Mesenchymal stem cell (in vitro differentiated cells and primary cell): ENCODE data around the gene DBH.

ENCODE experiments used
- DNase-seq: peaks from one replicate; pipeline ENCODE4 v3.0.0-alpha.2; 2013
- H2AFZ ChIP-seq: one replicate; pipeline ENCODE4 v1.6.1; 2013; ENCODE audit warnings: low read depth, mild to moderate bottlenecking, control low read depth, inconsistent platforms, low read length, moderate library complexity
- H2AK5ac ChIP-seq: 2 replicates; pipeline ENCODE4 v1.6.1; 2013; ENCODE audit warnings: low read length, moderate library complexity, mild to moderate bottlenecking, inconsistent platforms; ENCODE audit not compliant: severe bottlenecking
- H2BK120ac ChIP-seq: one replicate; pipeline ENCODE4 v1.6.1; 2013; ENCODE audit warnings: low read depth, mild to moderate bottlenecking, inconsistent platforms, low read length, moderate library complexity
- H2BK12ac ChIP-seq, 2 experiments: one replicate each; pipeline ENCODE4 v1.6.1; 2013; ENCODE audit warnings: inconsistent platforms in 2 of 2, low read length in 2 of 2, mild to moderate bottlenecking in 2 of 2, moderate library complexity in 2 of 2, control low read depth in 1 of 2
- H2BK15ac ChIP-seq: one replicate; pipeline ENCODE4 v1.6.1; 2013; ENCODE audit warnings: mild to moderate bottlenecking, low read depth, inconsistent platforms; ENCODE audit not compliant: poor library complexity, severe bottlenecking
- H2BK5ac ChIP-seq: 2 replicates; pipeline ENCODE4 v1.6.1; 2013; ENCODE audit warnings: low read depth, mild to moderate bottlenecking, low read length, control low read depth, inconsistent platforms; ENCODE audit not compliant: poor library complexity, severe bottlenecking
- H3K14ac ChIP-seq, 2 experiments: one replicate each; pipeline ENCODE4 v1.6.1; 2013; ENCODE audit warnings: inconsistent platforms in 2 of 2, low read length in 2 of 2, control low read depth in 1 of 2, mild to moderate bottlenecking in 1 of 2, moderate library complexity in 1 of 2
- H3K18ac ChIP-seq, 2 experiments: one replicate each; pipeline ENCODE4 v1.6.1; 2013; ENCODE audit warnings: inconsistent platforms in 2 of 2, low read length in 2 of 2, control low read depth in 1 of 2, low read depth in 1 of 2, mild to moderate bottlenecking in 1 of 2
- H3K23ac ChIP-seq, 2 experiments: one replicate each; pipeline ENCODE4 v1.6.1; 2013; ENCODE audit warnings: inconsistent platforms in 2 of 2, low read length in 2 of 2, mild to moderate bottlenecking in 2 of 2, moderate library complexity in 2 of 2, control low read depth in 1 of 2
- H3K27ac ChIP-seq: 2 replicates; pipeline ENCODE4 v1.5.1; 2013; ENCODE audit warnings: mild to moderate bottlenecking, moderate library complexity, low read length, control low read depth, inconsistent platforms; ENCODE audit not compliant: poor library complexity, severe bottlenecking
- H3K27me3 ChIP-seq, 2 experiments: 2 replicates each; pipeline versions ENCODE4 v1.6.1 to v1.7.0; 2013; ENCODE audit warnings: low read length in 2 of 2, mild to moderate bottlenecking in 2 of 2, moderate library complexity in 2 of 2, control low read depth in 1 of 2, inconsistent platforms in 1 of 2; ENCODE audit not compliant: control insufficient read depth in 1 of 2, insufficient read depth in 1 of 2
- H3K36me3 ChIP-seq, 2 experiments: 2 replicates each; pipeline versions ENCODE4 v1.6.1 to v1.7.0; 2013; ENCODE audit warnings: low read length in 2 of 2, control low read depth in 1 of 2, inconsistent platforms in 1 of 2, low read depth in 1 of 2, mild to moderate bottlenecking in 1 of 2; ENCODE audit not compliant: insufficient read depth in 2 of 2, control insufficient read depth in 1 of 2
- H3K4ac ChIP-seq, 2 experiments: one replicate each; pipeline ENCODE4 v1.6.1; 2013; ENCODE audit warnings: inconsistent platforms in 2 of 2, low read length in 2 of 2, mild to moderate bottlenecking in 2 of 2, moderate library complexity in 2 of 2, control low read depth in 1 of 2, low read depth in 1 of 2
- H3K4me1 ChIP-seq: 2 replicates; pipeline ENCODE4 v1.6.1; 2013; ENCODE audit warnings: low read depth, low read length, control low read depth; ENCODE audit not compliant: control insufficient read depth, insufficient read depth
- H3K4me2 ChIP-seq: 2 replicates; pipeline ENCODE4 v1.6.1; 2013; ENCODE audit warnings: low read length, mild to moderate bottlenecking, inconsistent platforms; ENCODE audit not compliant: poor library complexity, severe bottlenecking
- H3K4me3 ChIP-seq, 2 experiments: 2 replicates each; pipeline versions ENCODE4 v1.5.1 to v1.7.0; 2013; ENCODE audit warnings: low read length in 2 of 2, mild to moderate bottlenecking in 2 of 2, control low read depth in 1 of 2, low read depth in 1 of 2; ENCODE audit not compliant: insufficient read depth in 1 of 2
- H3K79me1 ChIP-seq: replicated peaks from 2 replicates; pipeline ENCODE4 v1.6.1; 2013; ENCODE audit warnings: mild to moderate bottlenecking, control low read depth, low read length, inconsistent platforms; ENCODE audit not compliant: poor library complexity, severe bottlenecking
- H3K9ac ChIP-seq: 2 replicates; pipeline ENCODE4 v1.7.0; 2013; ENCODE audit warnings: mild to moderate bottlenecking, low read length, moderate library complexity
- H3K9me3 ChIP-seq: 2 replicates; pipeline ENCODE4 v1.7.0; 2013; ENCODE audit warnings: mild to moderate bottlenecking, low read length; ENCODE audit not compliant: control insufficient read depth
- H4K8ac ChIP-seq: one replicate; pipeline ENCODE4 v1.6.1; 2013; ENCODE audit warnings: inconsistent platforms, mild to moderate bottlenecking, low read length, moderate library complexity
- H4K91ac ChIP-seq: one replicate; pipeline ENCODE4 v1.6.1; 2013; ENCODE audit warnings: mild to moderate bottlenecking, low read length, inconsistent platforms
- WGBS: methylation state at CpG from one replicate; pipeline ENCODE4 v1.1.7; 2013; ENCODE audit warnings: mixed read lengths; 5-methylcytosine and 5-hydroxymethylcytosine counted together

DBH gene

DNA sequence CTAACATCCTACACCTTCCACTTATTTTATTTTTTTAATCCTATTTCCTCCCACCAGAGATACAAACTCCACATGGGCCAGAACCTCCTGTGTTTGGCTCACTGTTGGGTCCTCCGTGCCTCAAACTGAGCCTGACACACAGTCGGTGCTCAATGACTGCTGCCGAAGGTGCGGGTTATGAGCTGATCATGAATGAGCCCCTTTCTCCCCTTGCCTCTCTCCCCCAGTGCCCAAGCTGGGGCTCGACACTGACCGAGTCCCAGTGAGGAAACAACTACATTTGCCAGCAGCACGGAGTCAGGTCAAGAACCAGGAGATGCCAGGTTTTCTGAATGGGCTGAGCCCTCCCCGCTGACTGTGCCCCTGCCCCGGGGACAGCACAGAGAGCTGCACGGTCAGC lies 57.0 kb downstream of the DBH start:
- Histone ChIP-seq H2BK5ac (no peak overlapping the region), H3K23ac (no peak overlapping the region), H3K4me1 (peaks cover 10% of the 10 kb centered on the region), H3K18ac (no peak overlapping the region), H3K9ac (no peak overlapping the region), H3K36me3 (no peaks in the 10 kb centered on the region), H2BK120ac (no peak overlapping the region), H3K4me2 (no peak overlapping the region), H3K14ac (no peak overlapping the region), H3K27me3 (peaks cover 8 to 17% of the 10 kb centered on the region in 2 experiments), H4K91ac (no peak overlapping the region), H3K9me3 (no peaks in the 10 kb centered on the region), H2BK12ac (no peak overlapping the region), H4K8ac (no peak overlapping the region), H2AFZ (no peak overlapping the region), H2BK15ac (no peak overlapping the region), H3K4ac (no peak overlapping the region), H2AK5ac (no peak overlapping the region), H3K79me1 (no peaks in the 10 kb centered on the region), H3K27ac (no peak overlapping the region), H3K4me3 (no peak overlapping the region)
- DNase-seq: no peak
- 96% methylated on average over 10 of the region's 10 CpGs for WGBS

DNA sequence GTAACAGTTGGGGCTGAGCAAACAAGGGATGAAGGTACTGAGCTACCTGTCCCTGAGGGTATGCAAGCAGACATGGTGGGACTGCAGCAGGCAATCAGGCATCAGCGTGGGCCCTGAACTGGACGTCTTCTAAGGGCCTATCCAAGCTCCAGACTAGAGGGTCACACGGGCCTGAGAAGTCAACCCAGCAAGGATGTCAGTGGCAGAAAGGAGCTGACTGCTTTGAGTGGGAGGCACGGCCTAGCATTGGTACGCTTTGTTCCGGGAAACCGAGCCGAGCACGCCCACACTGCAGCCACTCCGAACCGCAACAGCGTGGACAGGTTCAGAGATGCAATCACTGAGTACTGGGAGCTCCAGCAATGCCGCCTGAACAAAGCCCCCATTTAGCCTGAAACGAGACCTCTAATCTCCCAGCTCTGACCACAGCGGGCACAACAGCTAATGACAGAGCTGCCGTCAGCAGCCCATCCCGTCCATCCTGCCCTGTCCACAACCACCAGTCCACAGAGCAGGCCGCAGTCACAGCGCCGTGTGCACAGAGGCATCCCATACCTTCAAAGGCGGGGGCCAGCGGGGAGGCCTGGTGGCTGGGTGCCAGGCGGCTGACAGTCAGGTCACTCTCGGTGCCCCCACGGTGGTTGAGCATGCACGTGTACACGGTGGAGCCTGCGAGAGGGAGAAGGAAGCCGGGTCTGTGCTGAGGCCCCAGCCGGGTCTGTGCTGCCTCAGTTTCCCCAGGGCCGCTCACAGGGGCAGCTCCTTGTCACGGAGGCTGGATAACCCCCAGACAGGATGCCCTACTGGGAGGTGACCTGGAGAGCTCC lies 57.8 kb downstream of the DBH start:
- Histone ChIP-seq H3K27me3 (peaks cover 4 to 17% of the 10 kb centered on the region in 2 experiments), H2AFZ (no peak overlapping the region), H2BK15ac (no peak overlapping the region), H2BK12ac (no peak overlapping the region), H3K4ac (no peak overlapping the region), H2BK120ac (no peak overlapping the region), H3K23ac (no peak overlapping the region), H3K4me1 (peaks cover 10% of the 10 kb centered on the region), H3K27ac (no peak overlapping the region), H3K9me3 (no peaks in the 10 kb centered on the region), H4K8ac (no peak overlapping the region), H3K14ac (no peak overlapping the region), H3K4me3 (no peak overlapping the region), H2AK5ac (no peak overlapping the region), H2BK5ac (no peak overlapping the region), H3K18ac (no peak overlapping the region), H3K79me1 (no peaks in the 10 kb centered on the region), H4K91ac (no peak overlapping the region), H3K36me3 (no peaks in the 10 kb centered on the region), H3K4me2 (no peak overlapping the region), H3K9ac (no peak overlapping the region)
- DNase-seq: no peak
- WGBS: 93% methylated on average over 32 of the region's 32 CpGs

DNA sequence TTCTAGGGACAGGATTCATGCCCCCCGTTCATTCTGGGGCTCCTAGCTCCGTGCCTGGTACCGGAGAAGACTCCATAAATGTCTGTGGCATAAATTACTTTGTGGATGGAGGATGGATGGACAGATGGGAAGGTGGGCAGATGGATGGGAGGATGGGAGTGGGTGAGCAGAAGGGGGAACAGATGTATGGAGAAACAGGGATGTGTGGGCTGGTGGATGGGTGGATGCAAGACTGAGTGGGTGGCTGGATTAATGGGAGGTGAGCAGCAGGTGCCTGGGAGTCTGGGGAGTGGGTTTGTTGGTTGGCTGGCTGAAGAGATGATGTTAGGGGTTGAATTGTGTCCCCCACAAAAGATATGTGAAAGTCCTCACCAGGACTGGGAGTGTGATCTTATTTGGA lies 58.5 kb downstream of the DBH start:
- Histone ChIP-seq H2BK5ac (no peak overlapping the region), H3K4me3 (no peak overlapping the region), H2BK12ac (no peak overlapping the region), H3K4me2 (no peak overlapping the region), H3K27me3 (peaks cover 4 to 14% of the 10 kb centered on the region in 2 experiments), H2BK120ac (no peak overlapping the region), H4K91ac (no peak overlapping the region), H4K8ac (no peak overlapping the region), H3K18ac (no peak overlapping the region), H3K9ac (no peak overlapping the region), H3K27ac (no peak overlapping the region), H3K14ac (no peak overlapping the region), H3K36me3 (no peaks in the 10 kb centered on the region), H2BK15ac (no peak overlapping the region), H3K4me1 (peaks cover 10% of the 10 kb centered on the region), H3K9me3 (no peaks in the 10 kb centered on the region), H2AFZ (no peak overlapping the region), H3K79me1 (no peaks in the 10 kb centered on the region), H3K23ac (no peak overlapping the region), H2AK5ac (no peak overlapping the region), H3K4ac (no peak overlapping the region)
- 77% methylated on average over 3 of the region's 3 CpGs for WGBS
- no peak for DNase-seq

DNA sequence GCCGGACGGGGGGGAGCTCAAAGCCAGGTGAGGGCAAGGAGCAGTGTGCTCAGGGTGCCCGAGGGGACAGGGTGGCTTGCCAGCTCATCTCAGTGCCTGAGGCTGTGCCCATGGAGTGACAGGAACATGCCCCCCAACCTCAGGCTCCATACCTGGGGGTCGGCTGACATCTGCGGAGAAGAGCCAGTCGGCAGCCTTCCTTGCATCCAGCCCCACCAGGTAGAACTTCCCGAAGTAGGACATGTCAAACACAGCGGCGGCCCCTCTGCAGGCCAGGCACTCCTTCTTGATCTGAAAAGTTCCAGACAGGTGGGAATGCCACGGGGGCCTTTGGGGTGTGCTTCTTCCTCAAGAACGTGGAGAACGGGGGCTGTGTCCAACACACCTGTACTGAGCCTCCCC lies 59.9 kb downstream of the DBH start:
- Histone ChIP-seq H4K91ac (no peak overlapping the region), H2AK5ac (no peak overlapping the region), H2BK120ac (no peak overlapping the region), H3K4me3 (no peak overlapping the region), H2AFZ (no peak overlapping the region), H3K4me2 (no peak overlapping the region), H3K79me1 (no peaks in the 10 kb centered on the region), H3K9me3 (no peaks in the 10 kb centered on the region), H2BK15ac (no peak overlapping the region), H4K8ac (no peak overlapping the region), H2BK5ac (no peak overlapping the region), H3K36me3 (no peaks in the 10 kb centered on the region), H3K27ac (no peak overlapping the region), H3K18ac (no peak overlapping the region), H3K4me1 (peaks cover 9% of the 10 kb centered on the region), H2BK12ac (no peak overlapping the region), H3K27me3 (peaks cover 8 to 18% of the 10 kb centered on the region in 2 experiments), H3K14ac (peak overlapping the region in 1 of 2 experiments; percentile 50), H3K4ac (no peak overlapping the region), H3K23ac (no peak overlapping the region), H3K9ac (no peak overlapping the region)
- DNase-seq: no peak
- 87% methylated on average over 12 of the region's 12 CpGs for WGBS
